Measurements from ENCODE around the gene KCNG2.

KCNG2 gene

DNA sequence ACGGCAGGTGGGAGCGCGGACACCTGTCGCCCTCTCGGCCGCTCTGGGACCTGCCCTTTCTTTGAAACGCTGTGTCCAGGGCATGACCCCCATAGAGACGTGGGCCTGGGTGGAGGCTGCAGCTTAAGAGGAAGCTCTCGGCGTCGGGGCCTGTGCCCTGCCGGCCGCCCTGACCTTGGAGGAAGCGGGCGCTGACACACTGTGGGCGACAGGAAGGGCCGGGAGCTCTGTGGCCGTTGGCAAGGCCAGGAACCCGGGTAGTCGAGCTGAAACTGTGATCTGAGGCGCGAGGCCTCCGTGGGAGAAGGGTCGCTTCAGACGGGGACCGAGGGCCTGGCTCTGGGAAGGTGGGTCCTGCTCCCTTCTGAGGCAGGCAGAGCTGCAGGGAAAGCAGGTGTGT lies 28.2 kb downstream of the KCNG2 start:
- peak overlapping the region; percentile 73 for H3K27ac ChIP-seq
- no peaks in the 10 kb centered on the region for H3K9me3 ChIP-seq
- TF ChIP-seq CTCF (IDR thresholded peaks at IDR 0.05): no peak
- peak overlapping the region in 1 of 2 experiments; percentile 47 for H3K4me3 ChIP-seq (ENCODE audit: low read depth in 1 of 2, low read length in 1 of 2)
- peaks cover 5 to 32% of the 10 kb centered on the region in 2 experiments for H3K4me1 ChIP-seq (ENCODE audit: control insufficient read depth in 1 of 2, insufficient read depth in 1 of 2, low read depth in 1 of 2, low read length in 1 of 2)
- no peaks in the 10 kb centered on the region for H3K27me3 ChIP-seq
- no peaks in the 10 kb centered on the region for H3K36me3 ChIP-seq

GRCh38 chr18:79826966-79827365 lies 29.2 kb downstream of the KCNG2 start:
- H3K27ac ChIP-seq: no peak overlapping the region
- H3K27me3 ChIP-seq: no peaks in the 10 kb centered on the region
- H3K4me3 ChIP-seq (ENCODE audit: low read depth in 1 of 2, low read length in 1 of 2): no peak overlapping the region
- H3K4me1 ChIP-seq (ENCODE audit: control insufficient read depth in 1 of 2, insufficient read depth in 1 of 2, low read depth in 1 of 2, low read length in 1 of 2): peaks cover 5 to 31% of the 10 kb centered on the region in 2 experiments
- no peaks in the 10 kb centered on the region for H3K9me3 ChIP-seq
- no peaks in the 10 kb centered on the region for H3K36me3 ChIP-seq
- TF ChIP-seq CTCF (IDR thresholded peaks at IDR 0.05): no peak

GRCh38 chr18:79828258-79828657 lies 30.5 kb downstream of the KCNG2 start:
- no peaks in the 10 kb centered on the region for H3K27me3 ChIP-seq
- no peak overlapping the region for H3K27ac ChIP-seq
- no peaks in the 10 kb centered on the region for H3K36me3 ChIP-seq
- no peak for TF ChIP-seq CTCF (IDR thresholded peaks at IDR 0.05)
- no peak overlapping the region for H3K4me3 ChIP-seq (ENCODE audit: low read depth in 1 of 2, low read length in 1 of 2)
- peaks cover 0 to 22% of the 10 kb centered on the region in 2 experiments for H3K4me1 ChIP-seq (ENCODE audit: control insufficient read depth in 1 of 2, insufficient read depth in 1 of 2, low read depth in 1 of 2, low read length in 1 of 2)
- H3K9me3 ChIP-seq: no peaks in the 10 kb centered on the region

DNA sequence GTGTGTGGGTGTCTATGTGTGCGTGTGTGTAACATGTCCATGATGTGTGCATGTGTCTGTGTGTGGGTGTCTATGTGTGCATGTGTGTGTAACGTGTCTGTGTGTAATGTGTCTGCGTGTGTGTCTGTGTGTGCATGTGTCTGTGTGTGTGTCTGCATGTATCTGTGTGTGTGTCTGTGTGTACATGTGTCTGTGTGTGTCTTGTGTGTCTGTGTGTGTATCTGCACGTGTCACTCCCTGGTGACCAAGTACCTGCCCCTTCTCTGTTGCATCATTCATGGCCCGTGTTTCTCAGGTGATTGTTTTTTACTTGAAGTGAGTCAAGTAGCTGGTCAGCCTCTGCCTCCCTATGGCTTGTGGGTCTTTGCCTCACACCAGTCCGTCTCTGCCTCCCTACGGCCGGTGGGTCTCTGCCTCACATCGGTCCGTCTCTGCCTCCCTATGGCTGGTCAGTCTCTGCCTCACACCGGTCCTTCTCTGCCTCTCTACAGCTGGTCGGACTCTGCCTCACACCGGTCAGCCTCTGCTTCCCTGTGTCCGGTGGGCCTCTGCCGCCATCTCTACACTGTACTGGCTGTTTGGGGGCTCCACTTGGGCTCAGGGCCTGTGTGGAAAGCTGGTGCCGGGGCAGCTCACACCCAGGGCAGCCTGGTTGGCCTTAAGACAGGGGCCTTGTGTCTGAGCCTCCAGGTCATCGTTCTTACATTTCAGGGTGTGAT lies 31.6 kb downstream of the KCNG2 start:
- no peak for TF ChIP-seq CTCF (IDR thresholded peaks at IDR 0.05)
- Histone ChIP-seq H3K9me3 (no peaks in the 10 kb centered on the region), H3K27ac (no peak overlapping the region), H3K4me3 (ENCODE audit: low read depth in 1 of 2, low read length in 1 of 2) (no peak overlapping the region), H3K4me1 (ENCODE audit: control insufficient read depth in 1 of 2, insufficient read depth in 1 of 2, low read depth in 1 of 2, low read length in 1 of 2) (peaks cover 0 to 13% of the 10 kb centered on the region in 2 experiments), H3K27me3 (no peaks in the 10 kb centered on the region), H3K36me3 (no peaks in the 10 kb centered on the region)

DNA sequence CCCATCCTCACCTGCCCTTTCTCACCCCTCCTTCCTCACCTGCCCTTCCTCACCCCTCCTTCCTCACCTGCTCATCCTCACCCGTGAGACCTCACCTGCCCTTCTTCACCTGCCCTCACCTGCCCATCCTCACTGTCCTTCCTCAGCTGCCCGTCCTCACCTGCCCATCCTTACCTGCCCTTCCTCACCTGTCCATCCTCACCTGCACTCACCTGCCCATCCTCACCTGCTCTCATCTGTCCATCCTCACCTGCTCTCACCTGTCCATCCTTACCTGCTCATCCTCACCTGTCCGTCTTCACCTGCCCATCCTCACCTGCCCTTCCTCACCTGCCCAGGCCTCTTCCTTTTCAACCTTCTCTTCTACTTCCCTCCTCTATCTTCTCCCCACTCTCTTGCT lies 34.4 kb downstream of the KCNG2 start:
- H3K27ac ChIP-seq: no peak overlapping the region
- TF ChIP-seq CTCF (IDR thresholded peaks at IDR 0.05): no peak
- no peaks in the 10 kb centered on the region for H3K4me1 ChIP-seq (ENCODE audit: control insufficient read depth in 1 of 2, insufficient read depth in 1 of 2, low read depth in 1 of 2, low read length in 1 of 2)
- no peak overlapping the region for H3K4me3 ChIP-seq (ENCODE audit: low read depth in 1 of 2, low read length in 1 of 2)
- H3K9me3 ChIP-seq: no peaks in the 10 kb centered on the region
- no peaks in the 10 kb centered on the region for H3K27me3 ChIP-seq
- H3K36me3 ChIP-seq: no peaks in the 10 kb centered on the region

All from neutrophil (primary cell).